ENCODE measurements around the gene POU6F2. TPM values are rescaled to one million over a fixed set of nuclear protein-coding genes. Genes with fewer than 3 reads are reported as not detected.

The POU6F2 gene
- total RNA-seq, 1 experiment from 2014 or later: not detected

DNA sequence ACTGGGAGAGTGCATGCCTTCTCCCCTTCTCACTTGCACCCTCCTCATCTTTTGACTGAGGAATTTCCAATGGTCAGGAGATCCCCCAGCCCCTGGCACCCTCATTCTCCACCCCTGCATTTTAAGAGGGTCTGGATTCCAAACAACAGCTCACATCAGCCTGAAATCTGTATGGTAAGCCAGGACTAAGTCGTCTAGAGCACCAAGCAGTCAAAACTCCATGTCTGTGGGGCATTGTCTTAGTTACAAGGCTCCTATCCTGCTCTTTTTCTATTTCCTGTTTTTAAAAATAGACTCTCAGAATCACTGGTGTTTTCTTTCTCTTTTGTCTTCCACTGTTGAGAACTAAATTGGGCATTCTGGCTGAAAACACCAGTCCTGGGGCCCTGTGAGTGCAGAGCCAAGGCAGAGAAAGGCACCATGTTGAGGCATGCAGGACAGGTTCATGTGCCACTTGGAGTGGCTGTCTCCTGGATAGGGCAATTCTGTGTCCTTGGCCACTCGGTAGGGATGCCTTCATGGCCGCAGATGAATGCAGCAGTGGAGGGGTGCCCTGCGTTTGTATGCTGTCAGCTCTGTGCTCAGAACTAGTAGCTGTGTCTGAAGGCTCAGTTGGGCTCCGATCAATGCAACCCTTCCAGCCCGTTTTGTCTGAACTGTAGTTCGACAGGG lies 371.9 kb downstream of the POU6F2 start:
- BruUV-seq (replicated peaks): no TSS peak
- CTCF ChIA-PET: no interaction called here
- intact Hi-C loops (cut with micrococcal nuclease; ENCODE audit: unreplicated experiment): no loop called here

DNA sequence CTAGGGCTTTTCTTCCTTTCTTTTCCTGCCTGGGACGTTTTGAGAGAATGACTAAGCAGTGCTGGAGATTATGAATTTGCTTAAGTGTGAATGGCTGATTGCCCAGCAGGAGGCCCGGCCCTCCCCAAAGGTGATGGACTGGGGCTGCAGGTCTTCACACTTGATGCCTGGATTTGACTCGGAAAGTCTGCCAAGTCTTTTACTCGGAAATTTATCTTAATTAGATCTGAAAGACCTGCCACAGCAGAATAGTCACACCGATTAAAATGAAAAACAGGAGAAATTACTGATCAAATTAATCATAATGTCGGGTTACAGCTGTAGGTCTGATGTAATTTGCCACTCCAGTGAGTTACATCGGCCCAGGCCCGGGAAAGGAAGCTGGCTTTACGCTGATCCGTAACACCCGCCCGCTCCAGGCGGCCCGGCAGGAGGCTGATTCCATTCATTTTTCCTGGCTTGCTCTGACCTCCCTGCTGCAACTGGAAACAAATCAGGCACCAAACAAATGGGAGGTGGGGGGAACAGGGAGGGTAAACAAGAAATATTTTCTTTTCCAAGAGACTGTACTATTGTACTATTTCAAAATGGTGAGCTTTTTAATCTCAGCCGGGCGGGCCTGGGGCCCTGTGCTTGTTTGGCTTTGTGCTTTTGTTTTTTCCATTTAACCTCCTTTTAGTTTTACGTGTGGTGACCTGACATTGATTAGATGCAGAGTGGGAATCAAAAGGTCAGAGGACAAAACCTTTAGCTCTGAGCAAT lies 376.1 kb downstream of the POU6F2 start:
- Histone ChIP-seq H3K27me3 (ENCODE audit: control insufficient read depth, insufficient read depth, low read length) (no peaks in the 10 kb centered on the region), H3K4me3 (ENCODE audit: low read depth in 2 of 2, low read length in 2 of 2) (0 out of 4 replicates have a peak overlapping the region, but pooled peaks of 1 of the 2 experiments have one; percentile 2), H3K9me3 (ENCODE audit: control insufficient read depth, insufficient read depth, low read depth, low read length) (no peaks in the 10 kb centered on the region), H3K36me3 (ENCODE audit: control insufficient read depth, insufficient read depth, low read length) (no peaks in the 10 kb centered on the region), H3K4me1 (ENCODE audit: control insufficient read depth, insufficient read depth, low read length) (peaks cover 7% of the 10 kb centered on the region; the same call in 1 of the 2 replicates), H3K27ac (ENCODE audit: low read length) (no peak overlapping the region; the same call in 1 of the 2 replicates)
- in situ Hi-C loops (cut with HindIII; ENCODE audit: low pct_unique_long_range_greater_than_20kb, low sequenced_read_pairs): no loop called here
- peak; percentile 92 for ATAC-seq
- intact Hi-C loops (cut with micrococcal nuclease; ENCODE audit: unreplicated experiment): no loop called here
- CTCF ChIA-PET: no interaction called here
- no peak for DNase-seq (ENCODE audit: low read depth, low spot score)
- POLR2A ChIA-PET: interaction anchor here (0.5 kb wide), 1 partner anchor 114 kb away, joined by 6 read pairs; no protein-coding TSS in a partner anchor
- TF ChIP-seq TCF7L2 (IDR thresholded peaks at IDR 0.05; ENCODE audit: low read depth, low read length) (no peak), SIN3A (IDR thresholded peaks at IDR 0.05; ENCODE audit: borderline replicate concordance, insufficient read depth, low read depth, low read length) (no peak), CTCF (IDR thresholded peaks at IDR 0.05) (no peak), POLR2AphosphoS5 (IDR thresholded peaks at IDR 0.05; ENCODE audit: low read depth, low read length) (no peak)
- TF ChIP-seq, protein P1, sequence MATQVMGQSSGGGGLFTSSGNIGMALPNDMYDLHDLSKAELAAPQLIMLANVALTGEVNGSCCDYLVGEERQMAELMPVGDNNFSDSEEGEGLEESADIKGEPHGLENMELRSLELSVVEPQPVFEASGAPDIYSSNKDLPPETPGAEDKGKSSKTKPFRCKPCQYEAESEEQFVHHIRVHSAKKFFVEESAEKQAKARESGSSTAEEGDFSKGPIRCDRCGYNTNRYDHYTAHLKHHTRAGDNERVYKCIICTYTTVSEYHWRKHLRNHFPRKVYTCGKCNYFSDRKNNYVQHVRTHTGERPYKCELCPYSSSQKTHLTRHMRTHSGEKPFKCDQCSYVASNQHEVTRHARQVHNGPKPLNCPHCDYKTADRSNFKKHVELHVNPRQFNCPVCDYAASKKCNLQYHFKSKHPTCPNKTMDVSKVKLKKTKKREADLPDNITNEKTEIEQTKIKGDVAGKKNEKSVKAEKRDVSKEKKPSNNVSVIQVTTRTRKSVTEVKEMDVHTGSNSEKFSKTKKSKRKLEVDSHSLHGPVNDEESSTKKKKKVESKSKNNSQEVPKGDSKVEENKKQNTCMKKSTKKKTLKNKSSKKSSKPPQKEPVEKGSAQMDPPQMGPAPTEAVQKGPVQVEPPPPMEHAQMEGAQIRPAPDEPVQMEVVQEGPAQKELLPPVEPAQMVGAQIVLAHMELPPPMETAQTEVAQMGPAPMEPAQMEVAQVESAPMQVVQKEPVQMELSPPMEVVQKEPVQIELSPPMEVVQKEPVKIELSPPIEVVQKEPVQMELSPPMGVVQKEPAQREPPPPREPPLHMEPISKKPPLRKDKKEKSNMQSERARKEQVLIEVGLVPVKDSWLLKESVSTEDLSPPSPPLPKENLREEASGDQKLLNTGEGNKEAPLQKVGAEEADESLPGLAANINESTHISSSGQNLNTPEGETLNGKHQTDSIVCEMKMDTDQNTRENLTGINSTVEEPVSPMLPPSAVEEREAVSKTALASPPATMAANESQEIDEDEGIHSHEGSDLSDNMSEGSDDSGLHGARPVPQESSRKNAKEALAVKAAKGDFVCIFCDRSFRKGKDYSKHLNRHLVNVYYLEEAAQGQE (IDR thresholded peaks at IDR 0.05; ENCODE audit: insufficient read depth in 1 of 2, low read depth in 2 of 2, low read length in 1 of 2): no peak
- no TSS peak for BruUV-seq (replicated peaks)

More for the DNA sequence above, 371.9 kb downstream of the POU6F2 start:
- DNase-seq (ENCODE audit: low read depth, low spot score) (no peak), ATAC-seq (no peak)
- no peak for TF ChIP-seq SIN3A (IDR thresholded peaks at IDR 0.05; ENCODE audit: borderline replicate concordance, insufficient read depth, low read depth, low read length)
- TF ChIP-seq POLR2AphosphoS5 (IDR thresholded peaks at IDR 0.05; ENCODE audit: low read depth, low read length): no peak
- TF ChIP-seq CTCF (IDR thresholded peaks at IDR 0.05): no peak
- TF ChIP-seq TCF7L2 (IDR thresholded peaks at IDR 0.05; ENCODE audit: low read depth, low read length): no peak
- TF ChIP-seq, protein P1 (IDR thresholded peaks at IDR 0.05; ENCODE audit: insufficient read depth in 1 of 2, low read depth in 2 of 2, low read length in 1 of 2): no peak
- POLR2A ChIA-PET: no interaction called here
- no peak overlapping the region for H3K4me3 ChIP-seq (ENCODE audit: low read depth in 2 of 2, low read length in 2 of 2)
- H3K36me3 ChIP-seq (ENCODE audit: control insufficient read depth, insufficient read depth, low read length): no peaks in the 10 kb centered on the region
- H3K27ac ChIP-seq (ENCODE audit: low read length): no peak overlapping the region
- no peaks in the 10 kb centered on the region for H3K27me3 ChIP-seq (ENCODE audit: control insufficient read depth, insufficient read depth, low read length)
- in situ Hi-C loops (cut with HindIII; ENCODE audit: low pct_unique_long_range_greater_than_20kb, low sequenced_read_pairs): no loop called here
- H3K4me1 ChIP-seq (ENCODE audit: control insufficient read depth, insufficient read depth, low read length): peaks cover 7% of the 10 kb centered on the region; the same call in 1 of the 2 replicates
- no peaks in the 10 kb centered on the region for H3K9me3 ChIP-seq (ENCODE audit: control insufficient read depth, insufficient read depth, low read depth, low read length)
